Activated naive CD8-positive, alpha-beta T cell treated with anti-CD3 and anti-CD28 coated beads, Interleukin-2, amount 10 ng/mL, durations not matched to agents 7 days and 5 days (primary cell): ENCODE measurements around the gene HES4. TPM values are rescaled to one million over a fixed set of nuclear protein-coding genes. Genes with fewer than 3 reads are reported as not detected.
"Not testable (repeated sequence)": the region's sequence is repeated elsewhere in the genome, so short reads cannot be mapped to it uniquely, and the experiment has no call there.

Source experiments
- ATAC-seq: fragments of 150-1000 bp; cut with Tn5 transposase; one replicate; pipeline ENCODE4 v1.10.0; 2021; ENCODE audit warnings: low read depth, moderate library complexity
- POLR2A ChIA-PET: fragments of 350-600 bp; sonication (Branson Sonifier 250); formaldehyde crosslinking; loops from one replicate; lab custom pipeline; 2021; ENCODE audit warnings: antibody characterized with exemption; lab: Charles Lee
- DNase-seq: peaks from one replicate; pipeline ENCODE4 v3.0.0; 2021
- H3K27ac Mint-ChIP-seq: one replicate; pipeline ENCODE4 v1.8.0; 2022; ENCODE audit warnings: mild to moderate bottlenecking, mixed read lengths
- H3K27me3 Mint-ChIP-seq: one replicate; pipeline ENCODE4 v1.8.0; 2022; ENCODE audit warnings: mild to moderate bottlenecking, moderate library complexity, mixed read lengths
- H3K36me3 Mint-ChIP-seq: one replicate; pipeline ENCODE4 v1.8.0; 2021; ENCODE audit warnings: mild to moderate bottlenecking, mixed read lengths
- H3K4me1 Mint-ChIP-seq: one replicate; pipeline ENCODE4 v1.8.0; 2021; ENCODE audit warnings: mixed read lengths
- H3K4me3 Mint-ChIP-seq: one replicate; pipeline ENCODE4 v1.8.0; 2022; ENCODE audit warnings: mild to moderate bottlenecking, moderate library complexity, mixed read lengths
- H3K9me3 Mint-ChIP-seq: one replicate; pipeline ENCODE4 v1.8.0; 2021; ENCODE audit warnings: mixed read lengths
- total RNA-seq, 2 experiments: library from RNA; stranded (reverse); gene quantifications; one replicate each; pipeline ENCODE4 v1.2.3, GENCODE V29; 2021

Gene HES4
- total RNA-seq, 2 experiments from 2014 or later, result 0.60 to 1.1 TPM

DNA sequence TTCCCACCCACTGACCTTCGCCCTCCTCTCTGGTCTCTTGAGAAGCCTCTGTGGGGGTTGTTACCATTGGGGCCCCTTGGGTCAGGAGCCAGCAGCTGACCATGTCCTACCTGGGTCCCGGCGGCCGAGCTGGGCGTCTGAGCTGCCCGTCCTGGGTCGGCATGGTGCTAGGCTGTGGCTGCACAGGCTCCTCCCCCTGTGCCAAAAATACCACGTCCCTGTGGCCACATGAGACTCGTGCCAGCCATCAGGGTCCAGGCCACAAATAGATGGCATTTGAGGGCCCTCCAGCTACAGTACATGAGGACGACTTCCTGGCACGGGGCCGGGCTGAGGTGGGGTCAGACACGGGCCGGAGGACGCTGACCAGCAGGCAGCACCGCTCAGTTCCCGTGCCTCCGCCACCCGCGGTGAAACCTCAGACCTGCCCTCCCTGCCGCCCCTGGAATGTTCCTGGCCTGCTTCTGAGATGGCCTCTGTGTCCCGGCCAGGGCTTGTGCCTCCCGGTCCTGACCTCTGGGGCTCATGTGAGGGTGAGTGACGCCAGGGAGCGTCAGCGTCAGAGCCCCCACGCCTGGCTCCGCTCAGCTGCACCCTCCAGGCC lies 17.8 kb downstream of the HES4 start, which contains the start of gene PERM1:
TSS of gene PERM1 (minus strand) at position 139 of the 604 bp plus-strand sequence. CDS start 1,064 bp downstream, outside the sequence.
- ATAC-seq (no peak), DNase-seq (no peak)
- POLR2A ChIA-PET, result no interaction called here
- no peaks in the 10 kb centered on the region for H3K4me1 Mint-ChIP-seq
- no peaks in the 10 kb centered on the region for H3K9me3 Mint-ChIP-seq
- peaks cover 19% of the 10 kb centered on the region for H3K27me3 Mint-ChIP-seq
- H3K4me3 Mint-ChIP-seq, result no peak within 1 kb of the TSS
- H3K36me3 Mint-ChIP-seq, result peaks cover 1% of the 10 kb centered on the region
- H3K27ac Mint-ChIP-seq, result no peak within 1 kb of the TSS

DNA sequence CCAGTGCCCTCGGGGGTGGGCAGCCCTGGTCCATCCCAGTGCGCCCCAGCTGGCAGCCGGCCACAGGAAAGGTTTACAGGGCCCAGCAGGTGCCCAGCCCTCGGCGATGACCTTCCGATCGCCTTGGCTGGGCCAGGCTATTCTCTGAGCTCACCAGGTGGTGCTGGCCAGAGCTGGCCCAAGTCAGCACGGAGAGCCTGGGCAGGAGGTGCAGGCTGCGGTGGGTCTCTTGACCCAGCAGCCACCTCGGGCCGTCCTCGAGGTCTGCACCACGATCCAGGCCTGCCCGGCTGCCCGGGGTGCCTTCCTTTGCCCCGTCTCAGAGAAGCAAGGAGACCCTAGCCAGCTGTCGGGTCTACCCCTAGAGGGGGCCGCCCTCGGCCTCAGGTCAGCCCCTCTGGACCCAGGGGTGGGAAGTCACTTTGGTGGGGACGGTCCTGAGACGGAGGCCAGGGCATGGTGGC lies 18.4 kb downstream of the HES4 start:
- POLR2A ChIA-PET, result no interaction called here
- DNase-seq, result no peak
- Mint-ChIP-seq H3K4me3 (no peak overlapping the region), H3K4me1 (no peaks in the 10 kb centered on the region), H3K27ac (no peak overlapping the region), H3K27me3 (peaks cover 19% of the 10 kb centered on the region), H3K36me3 (peaks cover 1% of the 10 kb centered on the region), H3K9me3 (no peaks in the 10 kb centered on the region)
- ATAC-seq, result no peak

DNA sequence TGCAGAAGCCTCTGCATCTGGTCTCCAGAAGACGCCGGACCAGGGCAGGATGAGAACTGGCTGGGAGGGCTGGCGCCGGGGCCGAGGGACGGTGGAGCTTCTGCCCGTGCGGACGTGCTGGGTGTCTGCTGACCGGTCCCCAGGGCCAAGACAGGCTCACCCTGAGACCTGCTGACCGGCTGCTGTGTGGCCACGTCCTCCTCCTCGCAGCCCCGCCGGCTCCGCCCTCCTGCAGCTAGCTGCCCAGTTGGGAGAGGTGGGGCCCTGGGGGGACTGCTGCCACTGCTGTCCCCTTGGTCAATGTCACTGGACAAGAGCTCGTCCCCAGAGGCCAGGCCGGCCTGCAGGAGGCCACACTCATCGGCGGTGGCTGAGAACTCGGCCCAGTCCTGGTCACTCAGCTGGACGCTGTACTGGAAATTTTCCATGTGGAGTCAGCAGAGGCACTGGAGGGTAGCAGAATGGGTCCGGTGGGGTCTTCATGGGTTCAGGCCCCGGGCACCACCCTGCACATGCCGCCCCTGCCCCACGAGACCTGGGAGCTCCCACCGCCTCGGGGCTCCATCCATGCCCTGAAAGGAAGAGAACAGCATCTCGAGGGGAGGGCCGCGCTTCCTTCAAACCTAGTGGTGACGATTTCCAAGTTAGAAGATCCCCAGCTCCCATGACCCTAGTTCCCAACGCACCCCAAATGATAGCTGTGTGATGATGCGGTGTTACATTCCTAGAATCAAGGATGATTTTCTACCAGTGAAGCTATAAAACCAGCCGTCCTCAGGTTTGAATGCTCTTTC lies 19.1 kb downstream of the HES4 start:
- no peak for ATAC-seq
- POLR2A ChIA-PET, result no interaction called here
- no peaks in the 10 kb centered on the region for H3K9me3 Mint-ChIP-seq
- peaks cover 1% of the 10 kb centered on the region for H3K36me3 Mint-ChIP-seq
- DNase-seq, result no peak
- H3K4me1 Mint-ChIP-seq, result no peaks in the 10 kb centered on the region
- H3K27ac Mint-ChIP-seq, result no peak overlapping the region
- H3K4me3 Mint-ChIP-seq, result no peak overlapping the region
- H3K27me3 Mint-ChIP-seq, result peaks cover 20% of the 10 kb centered on the region

GRCh38 chr1:980137-980571 lies 19.7 kb downstream of the HES4 start:
- POLR2A ChIA-PET, result no interaction called here
- DNase-seq (no peak), ATAC-seq (no peak)
- Mint-ChIP-seq H3K36me3 (peaks cover 1% of the 10 kb centered on the region), H3K27me3 (peaks cover 18% of the 10 kb centered on the region), H3K4me3 (no peak overlapping the region), H3K4me1 (no peaks in the 10 kb centered on the region), H3K9me3 (no peaks in the 10 kb centered on the region), H3K27ac (no peak overlapping the region)

- Mint-ChIP-seq H3K4me1 (no peaks in the 10 kb centered on the region), H3K36me3 (peaks cover 1% of the 10 kb centered on the region), H3K27ac (no peak overlapping the region), H3K27me3 (peaks cover 13% of the 10 kb centered on the region), H3K9me3 (no peaks in the 10 kb centered on the region), H3K4me3 (no peak overlapping the region)
- no peak for ATAC-seq
- no peak for DNase-seq
- POLR2A ChIA-PET, result no interaction called here
Observed at GRCh38 chr1:979744-980072, 20.2 kb downstream of the HES4 start.

DNA sequence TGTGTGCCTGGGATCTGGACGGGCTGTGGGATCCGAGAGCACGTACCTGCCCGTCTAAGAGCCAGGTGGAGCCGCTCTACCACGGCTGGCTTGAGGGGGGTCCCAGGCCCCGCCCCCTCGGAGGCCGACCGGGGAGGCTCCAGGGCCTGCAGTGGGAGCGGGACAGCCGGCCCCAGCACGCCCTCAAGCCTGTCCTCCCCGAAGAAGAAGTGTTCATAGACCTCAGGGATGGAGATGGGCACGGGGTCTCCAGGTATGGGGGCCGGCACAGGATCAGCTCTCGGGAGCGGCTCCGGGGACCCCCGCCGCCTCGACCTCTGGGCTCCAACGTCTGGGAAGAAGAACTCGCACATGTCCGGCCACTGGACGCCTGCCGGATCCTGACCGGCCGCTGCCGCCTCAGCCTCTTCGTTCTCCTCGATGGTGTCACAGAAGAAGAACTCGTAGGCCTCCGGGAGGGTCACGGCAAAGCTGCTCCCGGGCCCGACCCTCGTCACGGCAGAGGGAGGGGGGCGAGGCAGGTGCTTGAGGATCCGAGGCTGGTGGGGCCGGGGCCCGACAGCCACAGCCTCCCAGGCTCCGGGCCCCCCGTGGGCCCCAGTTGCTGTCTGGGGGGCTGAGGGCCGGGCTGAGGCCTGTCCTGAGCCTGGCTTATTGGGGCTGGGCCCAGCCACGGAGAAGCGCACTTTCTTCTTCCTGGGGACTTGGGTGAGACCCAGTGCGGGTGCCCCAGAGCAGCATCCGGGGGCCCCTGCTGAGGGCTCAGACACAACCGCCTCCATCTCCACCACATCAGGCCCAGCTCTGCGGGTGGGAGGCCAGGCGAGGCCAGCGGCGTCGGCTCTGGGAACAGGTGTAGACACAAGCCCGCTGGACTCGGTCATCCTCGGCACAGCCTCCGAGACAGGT lies 20.8 kb downstream of the HES4 start:
- Mint-ChIP-seq H3K4me3 (no peak overlapping the region), H3K4me1 (no peaks in the 10 kb centered on the region), H3K27ac (no peak overlapping the region), H3K27me3 (peaks cover 11% of the 10 kb centered on the region), H3K36me3 (peaks cover 1% of the 10 kb centered on the region), H3K9me3 (no peaks in the 10 kb centered on the region)
- ATAC-seq, result no peak
- POLR2A ChIA-PET, result no interaction called here
- DNase-seq, result no peak

DNA sequence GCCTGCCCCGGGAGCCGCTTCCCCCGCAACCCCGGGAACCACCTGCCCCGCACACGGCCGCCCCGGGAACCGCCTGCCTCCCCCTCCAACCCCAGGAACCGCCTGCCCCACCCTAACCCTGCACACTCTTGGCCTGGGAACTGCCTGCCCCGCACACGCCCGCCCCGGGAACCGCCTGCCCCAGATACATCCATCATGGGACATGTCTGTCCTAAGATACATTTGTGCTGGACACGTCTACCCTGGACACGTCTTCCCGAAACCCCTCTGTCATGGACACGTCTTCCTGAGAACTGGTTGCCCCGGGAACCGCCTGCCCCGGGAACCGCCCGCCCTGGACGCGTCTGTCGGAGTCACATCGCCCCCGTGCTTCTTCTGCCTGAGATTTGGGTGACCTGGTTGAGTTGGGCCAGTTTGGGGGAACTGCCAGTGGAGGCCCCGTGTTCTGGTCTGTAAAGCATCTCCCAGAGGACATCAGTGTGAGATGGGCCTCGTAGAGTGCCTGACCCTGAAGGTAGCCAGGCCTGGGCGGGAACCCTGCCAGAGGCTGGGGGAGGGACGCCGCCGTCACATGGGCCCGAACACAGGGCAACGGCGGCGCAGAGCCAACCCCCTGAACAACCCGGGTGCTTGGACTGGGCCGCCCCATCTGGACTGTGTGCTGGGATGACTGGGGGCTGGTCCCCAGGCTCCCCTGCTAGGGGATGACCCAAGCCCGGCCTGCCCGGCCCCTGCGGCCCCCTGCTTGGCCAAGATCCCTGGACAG lies 21.6 kb downstream of the HES4 start:
- no peaks in the 10 kb centered on the region for H3K4me1 Mint-ChIP-seq
- H3K4me3 Mint-ChIP-seq, result no peak overlapping the region
- POLR2A ChIA-PET, result no interaction called here
- peaks cover 11% of the 10 kb centered on the region for H3K27me3 Mint-ChIP-seq
- no peaks in the 10 kb centered on the region for H3K9me3 Mint-ChIP-seq
- peaks cover 1% of the 10 kb centered on the region for H3K36me3 Mint-ChIP-seq
- DNase-seq (no peak), ATAC-seq (no peak)
- H3K27ac Mint-ChIP-seq, result no peak overlapping the region

DNA sequence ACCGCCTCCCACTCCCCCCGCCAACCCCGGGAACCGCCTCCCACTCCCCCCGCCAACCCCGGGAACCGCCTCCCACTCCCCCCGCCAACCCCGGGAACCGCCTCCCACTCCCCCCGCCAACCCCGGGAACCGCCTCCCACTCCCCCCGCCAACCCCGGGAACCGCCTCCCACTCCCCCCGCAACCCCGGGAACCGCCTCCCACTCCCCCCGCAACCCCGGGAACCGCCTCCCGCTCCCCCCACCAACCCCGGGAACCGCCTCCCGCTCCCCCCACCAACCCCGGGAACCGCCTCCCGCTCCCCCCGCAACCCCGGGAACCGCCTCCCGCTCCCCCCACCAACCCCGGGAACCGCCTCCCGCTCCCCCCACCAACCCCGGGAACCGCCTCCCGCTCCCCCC lies 23.1 kb downstream of the HES4 start:
- DNase-seq, POLR2A ChIA-PET, H3K4me3 Mint-ChIP-seq, H3K4me1 Mint-ChIP-seq, H3K27ac Mint-ChIP-seq, H3K36me3 Mint-ChIP-seq, H3K9me3 Mint-ChIP-seq, H3K27me3 Mint-ChIP-seq, ATAC-seq: not testable (repeated sequence)

GRCh38 chr1:975896-976683 lies 23.8 kb downstream of the HES4 start:
- H3K27ac Mint-ChIP-seq, result no peak overlapping the region

DNA sequence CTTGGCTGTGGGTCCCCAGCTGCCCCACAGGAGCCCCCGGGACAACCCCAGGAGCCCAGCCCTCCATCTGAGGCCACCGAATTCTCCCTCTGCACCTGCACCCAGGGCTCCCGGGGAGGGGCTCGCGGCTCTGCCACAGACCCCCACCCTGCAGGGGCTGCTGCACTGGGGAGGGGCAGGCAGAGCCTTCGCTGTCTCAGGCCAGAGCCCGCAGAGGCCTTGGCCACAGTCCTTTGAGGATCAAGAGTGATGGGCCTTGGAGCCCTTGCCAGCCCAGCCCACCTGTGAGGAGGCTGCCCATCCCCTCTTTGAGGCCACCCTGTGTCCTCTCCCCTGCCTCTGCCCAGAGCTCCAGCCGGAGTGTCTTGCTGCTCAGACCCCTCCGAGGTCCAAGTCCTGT lies 24.5 kb downstream of the HES4 start:
- Mint-ChIP-seq H3K36me3 (peaks cover 1% of the 10 kb centered on the region), H3K4me3 (no peak overlapping the region), H3K27me3 (peaks cover 5% of the 10 kb centered on the region), H3K9me3 (no peaks in the 10 kb centered on the region), H3K4me1 (no peaks in the 10 kb centered on the region), H3K27ac (no peak overlapping the region)
- ATAC-seq, result no peak
- no peak for DNase-seq
- POLR2A ChIA-PET, result no interaction called here

More at GRCh38 chr1:975896-976683, 23.8 kb downstream of the HES4 start:
- Mint-ChIP-seq H3K36me3 (peaks cover 1% of the 10 kb centered on the region), H3K9me3 (no peaks in the 10 kb centered on the region), H3K4me1 (no peaks in the 10 kb centered on the region), H3K4me3 (no peak overlapping the region), H3K27me3 (peaks cover 5% of the 10 kb centered on the region)
- ATAC-seq (peak; percentile 67), DNase-seq (peak; percentile 67)
- POLR2A ChIA-PET, result no interaction called here

DNA sequence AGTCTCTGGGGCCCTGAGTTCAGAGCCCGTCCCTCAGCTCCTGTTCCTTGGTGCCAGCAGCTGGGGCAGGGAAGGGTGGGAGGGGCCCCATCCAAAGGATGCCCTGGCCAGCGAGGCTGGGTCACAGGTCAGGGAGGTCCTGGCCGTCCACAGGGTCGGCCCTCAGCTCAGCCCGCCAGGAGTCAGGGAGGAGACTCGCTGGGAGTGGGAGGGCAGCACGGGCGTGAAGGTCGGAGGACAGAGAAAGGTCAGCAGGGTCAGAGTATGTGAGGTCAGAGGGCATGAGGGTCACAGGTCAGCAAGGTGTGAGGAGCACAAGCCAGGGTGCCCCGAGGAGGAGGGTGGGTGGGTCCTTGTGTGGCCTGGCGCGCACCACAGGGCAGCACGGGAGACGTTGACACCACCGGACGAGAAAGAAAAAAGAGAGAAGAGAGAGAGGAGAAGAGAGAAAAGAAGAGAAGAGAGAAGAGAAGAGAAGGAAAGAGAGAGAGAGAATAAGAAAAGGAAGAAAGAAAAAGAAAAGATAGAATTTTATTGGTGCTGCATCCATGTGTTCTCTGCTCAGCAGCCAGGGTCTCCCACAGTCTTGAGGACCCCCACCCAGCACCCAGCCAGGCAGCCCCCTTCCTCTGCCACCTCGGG lies 25.1 kb downstream of the HES4 start:
- Mint-ChIP-seq H3K27ac (no peak overlapping the region), H3K27me3 (peaks cover 5% of the 10 kb centered on the region), H3K36me3 (peaks cover 1% of the 10 kb centered on the region), H3K9me3 (no peaks in the 10 kb centered on the region), H3K4me3 (no peak overlapping the region), H3K4me1 (no peaks in the 10 kb centered on the region)
- no peak for DNase-seq
- ATAC-seq, result no peak
- POLR2A ChIA-PET, result no interaction called here

DNA sequence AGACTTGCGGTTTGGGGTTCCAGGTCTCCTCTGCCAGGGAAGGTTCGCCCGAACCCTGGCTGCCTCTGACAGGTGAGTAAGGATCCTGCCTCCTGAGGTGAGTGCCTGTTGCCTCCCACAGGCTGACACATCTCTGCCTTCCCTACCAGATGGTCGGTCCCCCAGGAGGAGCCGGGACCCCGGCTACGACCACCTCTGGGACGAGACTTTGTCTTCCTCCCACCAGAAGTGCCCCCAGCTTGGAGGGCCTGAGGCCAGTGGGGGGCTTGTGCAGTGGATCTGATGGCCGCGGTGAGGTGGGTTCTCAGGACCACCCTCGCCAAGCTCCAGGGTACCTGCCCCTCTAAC lies 25.6 kb downstream of the HES4 start:
- DNase-seq (no peak), ATAC-seq (no peak)
- H3K27ac Mint-ChIP-seq, result no peak overlapping the region
- H3K9me3 Mint-ChIP-seq, result peaks cover 3% of the 10 kb centered on the region
- no peak overlapping the region for H3K4me3 Mint-ChIP-seq
- H3K27me3 Mint-ChIP-seq, result peaks cover 5% of the 10 kb centered on the region
- H3K4me1 Mint-ChIP-seq, result no peaks in the 10 kb centered on the region
- H3K36me3 Mint-ChIP-seq, result peaks cover 1% of the 10 kb centered on the region
- POLR2A ChIA-PET, result no interaction called here
